KMS-11 (cell line): ENCODE results near the gene ABT1.

Experiments used
- H2AFZ ChIP-seq: fragments of 200-600 bp; sonication (generic); 2 replicates; pipeline ENCODE4 v1.6.1; 2016; ENCODE audit warnings: antibody characterized with exemption, mixed run types, low read depth
- H3K27ac ChIP-seq: fragments of 200-600 bp; sonication (generic); 2 replicates; pipeline ENCODE4 v1.6.1; 2016; ENCODE audit warnings: mild to moderate bottlenecking, mixed run types
- H3K27me3 ChIP-seq: fragments of 200-600 bp; sonication (generic); 2 replicates; pipeline ENCODE4 v1.6.1; 2017; ENCODE audit warnings: mild to moderate bottlenecking, low read depth, mixed run types, moderate library complexity; ENCODE audit not compliant: insufficient read depth
- H3K36me3 ChIP-seq: fragments of 200-600 bp; sonication (generic); 2 replicates; pipeline ENCODE4 v1.6.1; 2017; ENCODE audit warnings: mild to moderate bottlenecking, mixed run types; ENCODE audit not compliant: insufficient read depth
- H3K4me1 ChIP-seq: fragments of 200-600 bp; sonication (generic); 2 replicates; pipeline ENCODE4 v1.6.1; 2016; ENCODE audit warnings: mild to moderate bottlenecking, low read depth, mixed run types; ENCODE audit not compliant: poor library complexity, severe bottlenecking
- H3K4me2 ChIP-seq: fragments of 200-600 bp; sonication (generic); 2 replicates; pipeline ENCODE4 v1.7.0; 2016; ENCODE audit warnings: mild to moderate bottlenecking, mixed run types
- H3K4me3 ChIP-seq: fragments of 200-600 bp; sonication (generic); IDR thresholded peaks from 2 replicates; pipeline ENCODE4 v1.6.1; 2017; ENCODE audit warnings: low read depth, low read length, mixed read lengths; ENCODE audit not compliant: insufficient read depth
- H3K79me2 ChIP-seq: fragments of 200-600 bp; sonication (generic); 2 replicates; pipeline ENCODE4 v1.6.1; 2016; ENCODE audit warnings: low read depth, mixed run types; ENCODE audit not compliant: insufficient read depth
- H3K9ac ChIP-seq: fragments of 200-600 bp; sonication (generic); 2 replicates; pipeline ENCODE4 v1.6.1; 2016; ENCODE audit warnings: mild to moderate bottlenecking, mixed run types
- H4K20me1 ChIP-seq: fragments of 200-600 bp; sonication (generic); 2 replicates; pipeline ENCODE4 v1.6.1; 2016; ENCODE audit warnings: mild to moderate bottlenecking, mixed run types; ENCODE audit not compliant: insufficient read depth
- TF ChIP-seq, protein P1 (sequence below): fragments of 200-600 bp; sonication (generic); conservative IDR thresholded peaks from 2 replicates; pipeline ENCODE4 v1.6.1; 2017; ENCODE audit warnings: low read depth, mild to moderate bottlenecking, antibody characterized with exemption, low read length, moderate library complexity, mixed read lengths

Gene ABT1

DNA sequence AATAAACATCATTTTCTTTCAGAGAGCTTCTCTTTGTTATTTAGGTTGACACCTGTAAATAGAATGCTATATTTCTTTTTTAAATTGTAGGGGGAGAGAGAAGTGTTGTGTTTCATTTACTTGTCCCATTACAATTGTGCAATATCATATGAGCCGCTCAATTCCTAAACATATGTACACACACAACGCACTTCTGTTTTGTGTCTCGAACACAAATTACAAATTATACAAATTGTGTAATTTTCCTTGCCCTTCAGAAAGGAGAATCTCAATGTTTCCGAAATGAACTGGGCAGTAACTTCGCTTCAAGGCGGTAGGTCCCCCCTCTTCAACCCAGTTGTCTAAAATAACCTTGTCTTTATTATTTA lies 2.6 kb upstream of the ABT1 start:
- Histone ChIP-seq H2AFZ (no peak overlapping the region), H3K27ac (no peak overlapping the region), H4K20me1 (no peaks in the 10 kb centered on the region), H3K4me3 (no peak overlapping the region), H3K9ac (no peak overlapping the region), H3K27me3 (no peaks in the 10 kb centered on the region), H3K36me3 (no peaks in the 10 kb centered on the region), H3K4me2 (no peak overlapping the region), H3K4me1 (peaks cover 20% of the 10 kb centered on the region), H3K79me2 (peaks cover 16% of the 10 kb centered on the region)
- TF ChIP-seq, protein P1, sequence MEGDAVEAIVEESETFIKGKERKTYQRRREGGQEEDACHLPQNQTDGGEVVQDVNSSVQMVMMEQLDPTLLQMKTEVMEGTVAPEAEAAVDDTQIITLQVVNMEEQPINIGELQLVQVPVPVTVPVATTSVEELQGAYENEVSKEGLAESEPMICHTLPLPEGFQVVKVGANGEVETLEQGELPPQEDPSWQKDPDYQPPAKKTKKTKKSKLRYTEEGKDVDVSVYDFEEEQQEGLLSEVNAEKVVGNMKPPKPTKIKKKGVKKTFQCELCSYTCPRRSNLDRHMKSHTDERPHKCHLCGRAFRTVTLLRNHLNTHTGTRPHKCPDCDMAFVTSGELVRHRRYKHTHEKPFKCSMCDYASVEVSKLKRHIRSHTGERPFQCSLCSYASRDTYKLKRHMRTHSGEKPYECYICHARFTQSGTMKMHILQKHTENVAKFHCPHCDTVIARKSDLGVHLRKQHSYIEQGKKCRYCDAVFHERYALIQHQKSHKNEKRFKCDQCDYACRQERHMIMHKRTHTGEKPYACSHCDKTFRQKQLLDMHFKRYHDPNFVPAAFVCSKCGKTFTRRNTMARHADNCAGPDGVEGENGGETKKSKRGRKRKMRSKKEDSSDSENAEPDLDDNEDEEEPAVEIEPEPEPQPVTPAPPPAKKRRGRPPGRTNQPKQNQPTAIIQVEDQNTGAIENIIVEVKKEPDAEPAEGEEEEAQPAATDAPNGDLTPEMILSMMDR, result no peak

DNA sequence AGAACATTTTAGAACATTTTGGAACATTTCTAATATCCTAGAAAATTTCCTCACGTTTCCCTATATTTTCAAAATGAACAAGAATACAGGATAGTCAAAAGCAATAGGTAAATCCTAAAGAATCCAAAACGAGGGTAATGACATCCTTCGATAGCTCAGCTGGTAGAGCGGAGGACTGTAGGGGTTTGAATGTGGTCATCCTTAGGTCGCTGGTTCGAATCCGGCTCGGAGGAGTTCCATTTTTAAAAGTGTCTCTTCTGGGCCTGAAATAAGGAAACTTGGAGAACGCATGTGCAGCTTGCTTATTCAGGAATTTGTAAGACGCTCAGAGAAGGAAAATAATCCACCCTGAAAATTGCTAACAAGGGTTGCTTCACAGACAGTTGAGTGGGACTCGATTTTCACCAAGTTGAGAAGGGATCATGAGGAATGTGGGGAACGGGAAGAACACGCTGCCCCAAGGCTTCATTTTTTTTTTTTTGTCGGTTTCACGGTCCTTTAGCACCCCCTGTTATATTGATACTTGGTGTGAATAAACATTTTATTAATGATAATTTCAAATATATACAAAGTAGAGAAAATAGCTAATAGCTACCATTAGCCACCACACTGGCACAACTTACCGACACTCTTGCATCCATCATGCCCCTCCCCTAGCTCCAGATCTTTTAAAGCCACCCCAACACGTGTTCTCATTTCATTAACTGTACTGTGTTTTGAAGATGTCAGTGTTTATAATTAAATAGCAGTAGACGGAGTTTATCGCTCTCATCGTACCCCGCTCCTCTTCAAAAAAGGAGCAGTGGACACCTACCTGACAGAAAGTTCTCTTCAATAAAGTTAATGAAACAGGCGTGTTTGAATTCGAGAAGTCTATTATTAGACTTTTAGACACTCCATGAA lies 1.8 kb upstream of the ABT1 start:
- no peaks in the 10 kb centered on the region for H4K20me1 ChIP-seq
- peak overlapping the region; percentile 78 for H2AFZ ChIP-seq
- H3K36me3 ChIP-seq, result no peaks in the 10 kb centered on the region
- peak overlapping the region; percentile 93 for H3K4me2 ChIP-seq
- H3K27ac ChIP-seq, result peak overlapping the region; percentile 57; the same call in 1 of the 2 replicates
- H3K27me3 ChIP-seq, result no peaks in the 10 kb centered on the region
- H3K9ac ChIP-seq, result no peak overlapping the region
- H3K4me1 ChIP-seq, result peaks cover 28% of the 10 kb centered on the region
- TF ChIP-seq, protein P1, result no peak
- peaks cover 16% of the 10 kb centered on the region for H3K79me2 ChIP-seq
- no peak overlapping the region for H3K4me3 ChIP-seq

DNA sequence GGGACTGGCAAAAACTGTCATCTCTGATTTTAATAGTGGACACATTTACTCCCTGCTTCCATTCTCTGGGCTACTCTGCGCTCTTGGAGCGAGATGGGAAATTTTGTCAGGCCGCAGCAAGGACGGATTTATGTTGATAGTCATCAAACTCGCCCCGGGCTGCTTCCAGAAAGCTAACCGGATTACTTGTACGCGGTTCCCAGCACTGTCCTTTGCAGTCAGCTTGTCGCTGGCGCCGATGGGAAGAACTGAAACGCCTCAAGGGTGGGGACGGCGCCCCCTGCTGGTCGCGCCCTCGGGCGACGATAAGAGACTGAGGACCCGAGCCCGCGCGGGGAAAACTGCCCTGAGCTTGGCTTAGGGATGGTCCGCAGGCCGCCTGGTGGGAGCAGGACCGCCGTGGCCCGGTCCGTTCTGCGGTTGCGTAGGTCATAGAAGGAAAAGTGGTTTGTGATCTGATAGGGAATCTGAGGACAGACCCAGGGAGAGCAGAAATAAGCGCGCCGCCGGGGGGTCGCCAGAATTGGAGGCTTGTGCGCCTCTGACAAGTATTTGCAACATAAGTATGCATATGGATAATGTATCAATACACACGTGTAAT lies 984 bp upstream of the ABT1 start:
- Histone ChIP-seq H3K27me3 (no peaks in the 10 kb centered on the region), H3K9ac (peak overlapping the region; percentile 48; the same call in 1 of the 2 replicates), H3K36me3 (no peaks in the 10 kb centered on the region), H3K79me2 (peaks cover 16% of the 10 kb centered on the region), H3K27ac (peak overlapping the region; percentile 57; the same call in 1 of the 2 replicates), H2AFZ (peak overlapping the region; percentile 78), H3K4me1 (peaks cover 28% of the 10 kb centered on the region), H3K4me3 (no peak overlapping the region), H4K20me1 (no peaks in the 10 kb centered on the region), H3K4me2 (peak overlapping the region; percentile 93)
- TF ChIP-seq, protein P1, result peak; percentile 96

DNA sequence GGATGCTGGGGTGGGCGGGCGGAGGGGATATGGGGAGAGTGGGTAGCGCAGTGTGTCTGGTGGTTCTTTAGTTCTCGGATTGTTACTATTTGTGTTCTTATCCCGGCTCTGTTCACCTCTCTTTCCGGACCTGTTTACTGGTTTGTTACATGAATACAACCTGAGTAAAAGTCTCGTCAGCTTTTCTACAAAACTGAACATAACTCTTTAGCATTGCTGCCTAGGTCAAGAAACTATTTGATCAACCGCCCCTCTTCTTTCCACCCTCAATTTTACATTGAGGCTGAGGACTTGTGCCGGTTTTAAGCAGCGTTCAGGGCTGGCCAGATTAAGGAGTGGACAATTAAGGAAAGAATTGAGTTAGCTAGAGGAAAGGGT lies 625 bp downstream of the ABT1 start:
- Histone ChIP-seq H3K4me3 (no peak overlapping the region), H3K9ac (peak overlapping the region; percentile 48; the same call in 1 of the 2 replicates), H3K4me2 (peak overlapping the region; percentile 59), H3K79me2 (peaks cover 16% of the 10 kb centered on the region), H4K20me1 (no peaks in the 10 kb centered on the region), H3K27ac (peak overlapping the region; percentile 57; the same call in 1 of the 2 replicates), H3K27me3 (no peaks in the 10 kb centered on the region), H2AFZ (no peak overlapping the region), H3K4me1 (peaks cover 28% of the 10 kb centered on the region), H3K36me3 (no peaks in the 10 kb centered on the region)
- TF ChIP-seq, protein P1, result no peak
